GM21723 (cell line): ENCODE data around the gene UTS2.

ENCODE experiments used
- ATAC-seq: cut with Tn5 transposase; IDR thresholded peaks from one replicate; pipeline ENCODE4 v1.9.1; 2021; ENCODE audit warnings: mild to moderate bottlenecking, moderate library complexity; ENCODE audit not compliant: unreplicated experiment

Gene UTS2

DNA sequence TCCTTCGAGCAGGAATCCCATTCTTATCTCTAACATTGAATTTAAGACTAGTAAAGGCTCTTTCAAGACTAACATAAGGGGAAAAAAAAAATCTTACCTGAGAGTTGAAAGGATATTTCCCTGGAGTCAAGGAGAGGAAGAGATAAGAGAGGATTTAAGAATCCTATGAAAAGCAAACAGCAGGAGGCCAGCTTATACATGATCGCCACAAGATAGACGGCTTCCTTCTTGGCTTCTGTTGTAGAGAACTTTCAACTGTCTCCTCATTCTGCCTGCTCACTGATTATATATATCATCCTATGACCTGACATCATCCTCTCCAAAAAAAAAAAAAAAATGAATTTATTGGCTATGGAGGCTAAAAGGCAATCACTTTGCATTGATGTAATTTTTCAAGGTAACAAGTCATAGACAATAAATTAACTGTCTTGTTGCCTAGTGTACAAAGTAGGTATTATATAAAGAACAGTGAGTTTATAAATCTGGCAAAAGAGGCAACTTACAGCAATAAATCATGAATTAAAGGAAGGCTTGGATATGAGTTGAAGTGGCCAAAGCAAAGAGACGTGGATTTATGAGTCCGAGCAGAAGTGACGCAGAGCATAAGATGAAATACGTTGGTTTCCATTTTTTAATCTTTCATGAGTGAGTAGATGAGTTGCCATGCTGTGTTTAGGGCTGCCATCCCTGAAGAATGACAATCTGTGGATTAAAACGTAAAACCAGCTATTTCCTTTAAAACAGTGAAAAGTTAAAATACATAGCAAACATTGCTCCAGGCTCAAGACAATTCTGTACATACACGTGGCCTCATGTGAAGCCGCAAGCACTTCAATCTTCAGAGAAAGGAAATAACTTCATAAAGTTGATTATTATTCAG is at the start of gene UTS2:
Gene UTS2 (minus strand): TSS at position 262 of the 880 bp plus-strand sequence. CDS start 62 bp downstream, at position 200.
- ATAC-seq, result no peak

- no peak for ATAC-seq
These were observed 46.9 kb upstream of the UTS2 start for GRCh38 chr1:7899741-7900140.

DNA sequence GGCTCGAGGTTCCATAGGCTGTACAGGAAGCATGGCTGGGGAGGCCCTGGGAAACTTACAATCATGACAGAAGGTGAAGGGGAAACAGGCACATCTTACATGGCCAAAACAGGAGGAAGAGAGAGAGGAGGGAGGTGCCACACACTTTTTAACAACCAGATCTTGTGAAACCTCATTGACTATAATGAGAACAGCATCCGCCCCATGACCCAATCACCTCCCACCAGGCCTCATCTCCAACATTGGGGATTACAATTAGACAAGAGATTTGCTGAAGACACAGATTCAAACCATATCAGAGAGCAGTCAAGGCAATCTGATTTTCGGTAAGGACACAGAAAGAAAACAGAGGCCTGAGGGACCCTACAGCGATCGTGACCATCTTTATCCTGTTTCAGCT is 46.1 kb upstream of the UTS2 start:
- ATAC-seq, result no peak

DNA sequence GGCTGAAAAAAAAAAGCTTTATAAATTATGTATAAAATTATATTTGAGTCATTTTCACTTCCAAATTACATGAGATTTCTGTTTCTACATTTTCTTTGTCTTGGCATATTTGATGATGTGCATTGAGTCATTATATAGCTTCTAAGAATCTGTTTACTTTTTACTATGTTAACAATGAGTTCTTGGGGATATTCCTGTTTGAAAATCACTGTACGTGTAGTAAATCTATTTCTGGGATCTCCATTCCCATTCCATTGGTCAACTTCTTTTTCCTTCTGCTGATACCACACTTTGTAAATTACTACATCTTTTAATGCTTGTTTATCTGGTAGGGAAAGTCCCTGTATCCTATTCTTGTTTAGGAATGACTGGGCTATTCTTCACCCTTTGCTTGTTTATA is 44.1 kb upstream of the UTS2 start:
- no peak for ATAC-seq

GRCh38 chr1:7893529-7894180 is 40.8 kb upstream of the UTS2 start:
- no peak for ATAC-seq

GRCh38 chr1:7891804-7892203 is 38.9 kb upstream of the UTS2 start:
- no peak for ATAC-seq

DNA sequence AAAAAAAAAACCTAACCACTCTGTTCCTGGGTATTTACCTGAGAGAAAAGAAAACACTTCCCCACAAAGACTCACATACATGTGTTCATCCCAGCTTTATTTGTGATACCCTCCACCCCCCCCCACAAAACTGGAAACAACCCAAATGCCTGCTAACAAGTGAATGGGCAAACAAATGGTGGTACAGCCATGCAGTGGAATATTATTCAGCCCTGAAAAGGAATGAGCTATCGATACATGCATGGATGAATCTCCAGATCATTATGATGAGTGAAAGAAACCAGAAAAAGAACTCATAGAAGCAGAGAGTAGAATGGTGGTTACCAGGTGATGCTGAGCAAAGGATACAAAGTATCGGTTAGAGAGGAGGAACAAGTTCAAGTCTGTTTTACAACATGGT is 38.0 kb upstream of the UTS2 start:
- no peak for ATAC-seq

GRCh38 chr1:7888248-7889081 is 35.6 kb upstream of the UTS2 start:
- ATAC-seq, result no peak

DNA sequence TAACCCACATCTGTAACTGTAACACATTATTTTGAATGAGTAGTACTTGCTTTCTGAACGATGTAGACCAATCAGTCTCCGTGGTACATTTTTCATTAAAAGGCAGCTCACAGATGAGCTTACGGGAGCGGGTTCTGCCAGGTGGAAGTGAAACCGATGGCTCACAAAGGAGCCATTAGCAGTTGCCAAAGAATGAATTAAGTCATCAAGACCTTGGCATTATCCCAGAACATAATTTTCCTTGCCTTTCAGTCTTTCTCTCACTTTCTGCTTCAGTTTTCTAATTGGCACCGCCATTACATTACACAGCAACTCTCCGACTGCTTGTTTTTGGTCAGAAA is 33.5 kb upstream of the UTS2 start:
- no peak for ATAC-seq

DNA sequence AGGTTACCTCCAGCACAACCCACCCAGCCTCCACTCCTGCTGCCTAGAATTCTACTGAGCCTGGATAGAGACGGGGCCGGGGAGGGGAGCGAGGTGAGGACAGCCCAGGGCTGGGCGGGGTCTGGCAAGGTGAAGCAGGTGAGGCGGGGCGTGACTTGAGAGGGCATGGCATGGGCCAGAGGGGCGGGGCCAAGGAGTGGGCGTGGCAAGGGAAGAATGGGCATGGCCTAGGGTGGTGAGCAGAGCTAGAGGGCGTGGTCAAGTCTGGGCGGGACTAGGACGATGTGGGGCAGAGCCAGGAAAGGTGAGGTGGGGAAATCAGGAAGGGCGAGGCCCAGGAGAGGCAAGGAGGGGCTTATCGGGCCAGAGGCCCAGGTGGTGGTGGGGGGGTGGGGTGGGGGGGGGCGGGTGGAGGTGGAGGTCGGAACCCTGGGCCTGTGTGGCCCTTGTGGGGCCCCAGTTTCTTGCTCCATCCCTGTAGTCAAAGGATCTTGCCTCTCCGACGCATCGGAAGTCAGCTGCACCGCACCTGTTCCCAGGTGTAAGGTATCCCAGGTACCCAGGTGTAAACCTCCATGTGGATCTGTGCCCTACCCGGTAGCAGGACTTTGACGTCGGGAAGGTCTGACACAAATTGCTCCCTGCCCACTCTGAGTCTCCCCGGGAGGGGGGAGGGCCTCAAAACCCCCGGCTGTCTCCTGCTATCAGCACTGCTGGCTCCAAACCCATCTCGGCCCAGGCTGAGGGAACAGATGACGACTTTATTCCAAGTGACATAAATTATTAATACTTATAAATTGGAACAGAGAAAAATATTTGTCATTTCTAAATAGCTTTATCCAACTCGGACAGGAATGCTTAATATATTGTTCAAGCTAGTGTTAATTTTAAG is 32.9 kb upstream of the UTS2 start:
- no peak for ATAC-seq

- ATAC-seq, result no peak
These were observed 31.9 kb upstream of the UTS2 start for GRCh38 chr1:7884757-7885156.

GRCh38 chr1:7879228-7879627 is 26.4 kb upstream of the UTS2 start:
- no peak for ATAC-seq

GRCh38 chr1:7878027-7878426 is 25.2 kb upstream of the UTS2 start:
- no peak for ATAC-seq

GRCh38 chr1:7873801-7874795 is 21.2 kb upstream of the UTS2 start:
- no peak for ATAC-seq

DNA sequence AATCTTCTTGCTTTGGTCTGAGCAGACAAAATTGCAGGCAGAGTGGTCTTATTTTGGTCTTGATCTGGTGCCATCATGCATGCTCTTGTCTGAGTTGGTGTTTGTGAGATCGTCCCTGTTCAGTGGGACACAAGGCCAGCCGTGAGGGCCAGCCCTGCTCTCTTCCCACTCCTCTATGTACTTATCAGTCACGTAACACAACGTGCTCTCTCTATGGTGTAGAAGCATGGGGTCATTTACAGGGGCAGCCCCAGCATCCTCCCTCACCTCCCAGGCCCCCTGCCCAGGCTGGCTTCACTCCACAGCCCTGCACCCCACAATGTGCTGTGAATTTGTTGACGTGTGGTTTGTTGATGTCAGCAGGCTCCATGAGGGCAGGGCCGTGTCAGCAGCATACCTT is 18.3 kb upstream of the UTS2 start:
- no peak for ATAC-seq

- no peak for ATAC-seq
These were observed 16.5 kb upstream of the UTS2 start for GRCh38 chr1:7869136-7869920.

- ATAC-seq, result no peak
These were observed 15.4 kb upstream of the UTS2 start for GRCh38 chr1:7868070-7868780.

DNA sequence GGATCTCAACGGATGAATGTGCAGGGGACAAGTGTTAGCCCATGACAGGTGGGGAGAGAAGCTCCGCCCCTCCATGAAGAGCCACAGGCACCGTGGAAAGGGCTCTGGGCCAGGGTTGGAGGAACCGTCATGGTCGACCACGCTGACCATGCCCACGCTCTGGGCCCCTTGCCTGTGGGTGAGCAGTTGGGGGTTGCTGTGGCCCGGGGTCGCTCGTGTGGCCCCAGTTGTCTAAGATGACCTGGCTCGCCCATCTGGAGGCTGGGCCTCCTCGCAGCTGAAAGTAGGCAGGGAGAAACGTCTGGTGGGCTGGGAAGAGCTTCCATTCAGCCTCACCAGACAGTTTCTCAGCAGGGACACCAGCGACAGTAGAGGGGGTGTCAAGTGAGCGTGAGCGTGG is 13.1 kb upstream of the UTS2 start:
- ATAC-seq, result no peak
